GM19468 (cell line): ENCODE measurements around the gene ATG2B.
"Not testable (repeated sequence)": the region's sequence is repeated elsewhere in the genome, so short reads cannot be mapped to it uniquely, and the experiment has no call there.

ENCODE experiments used
- ATAC-seq: cut with Tn5 transposase; IDR thresholded peaks from one replicate; pipeline ENCODE4 v1.9.1; 2021; ENCODE audit warnings: mild to moderate bottlenecking, moderate library complexity, moderate number of reproducible peaks; ENCODE audit not compliant: unreplicated experiment; ENCODE audit errors: extremely low read depth

The ATG2B gene

GRCh38 chr14:96260341-96260821 lies 102.8 kb downstream of the ATG2B start:
- no peak for ATAC-seq

GRCh38 chr14:96257900-96258299 lies 105.2 kb downstream of the ATG2B start:
- ATAC-seq, result no peak

GRCh38 chr14:96257056-96257455 lies 106.1 kb downstream of the ATG2B start:
- ATAC-seq, result no peak

GRCh38 chr14:96256407-96256806 lies 106.7 kb downstream of the ATG2B start:
- ATAC-seq, result no peak

- no peak for ATAC-seq
Measured at GRCh38 chr14:96255501-96256366, 107.4 kb downstream of the ATG2B start, which contains the start of gene BDKRB1. TSS of gene BDKRB1 (plus strand) at chr14:96256210. CDS start at chr14:96263683, 7,473 bp downstream.

GRCh38 chr14:96254687-96255086 lies 108.5 kb downstream of the ATG2B start:
- ATAC-seq, result no peak

GRCh38 chr14:96252999-96253539 lies 110.1 kb downstream of the ATG2B start:
- no peak for ATAC-seq

- ATAC-seq, result no peak
Measured at GRCh38 chr14:96252323-96252998, 110.7 kb downstream of the ATG2B start.

GRCh38 chr14:96251656-96252155 lies 111.4 kb downstream of the ATG2B start:
- no peak for ATAC-seq

- ATAC-seq, result no peak
Measured at GRCh38 chr14:96250485-96250884, 112.7 kb downstream of the ATG2B start.

- ATAC-seq, result no peak
Measured at GRCh38 chr14:96249029-96249428, 114.1 kb downstream of the ATG2B start.

- ATAC-seq, result no peak
Measured at GRCh38 chr14:96247031-96247430, 116.1 kb downstream of the ATG2B start.

GRCh38 chr14:96246539-96246847 lies 116.6 kb downstream of the ATG2B start:
- ATAC-seq, result no peak

GRCh38 chr14:96245710-96246538 lies 117.2 kb downstream of the ATG2B start:
- no peak for ATAC-seq

- ATAC-seq, result not testable (repeated sequence)
Measured at GRCh38 chr14:96245074-96245473, 118.1 kb downstream of the ATG2B start.

GRCh38 chr14:96243785-96244184 lies 119.4 kb downstream of the ATG2B start:
- ATAC-seq, result no peak

GRCh38 chr14:96242126-96242525 lies 121.0 kb downstream of the ATG2B start:
- no peak for ATAC-seq

GRCh38 chr14:96240641-96241040 lies 122.5 kb downstream of the ATG2B start:
- no peak for ATAC-seq

GRCh38 chr14:96239711-96240141 lies 123.4 kb downstream of the ATG2B start:
- no peak for ATAC-seq

GRCh38 chr14:96238676-96239265 lies 124.4 kb downstream of the ATG2B start:
- no peak for ATAC-seq
